Upper lobe of left lung (tissue), 4 donors: Measurements from ENCODE around the gene KAZN.

Experiments
- EP300 ChIP-seq, 4 donors: sonication (generic); formaldehyde crosslinking; IDR thresholded peaks; one replicate each; pipeline ENCODE4 v1.5.1; 2017; ENCODE audit warnings: antibody characterized with exemption in 4 of 4, control low read depth in 2 of 4
- POLR2A ChIP-seq, 4 donors: fragments of 450-650 bp; IDR thresholded peaks; one replicate each; pipeline ENCODE4 v1.5.1; 2016 to 2017; ENCODE audit warnings: antibody characterized with exemption in 4 of 4, mild to moderate bottlenecking in 2 of 4
- POLR2AphosphoS5 ChIP-seq, 2 donors: sonication (generic); formaldehyde crosslinking; IDR thresholded peaks; one replicate each; pipeline ENCODE4 v1.5.1; 2017; ENCODE audit warnings: antibody characterized with exemption in 2 of 2
- TF ChIP-seq, protein P1 (sequence below), 6 experiments: fragments of 450-650 bp in 4 of 6; fragments of 200-600 bp in 2 of 6; sonication (generic) in 2 of 6; IDR thresholded peaks; one replicate each; pipeline ENCODE4 v1.5.1; 2016 to 2019; ENCODE audit warnings: antibody characterized with exemption in 6 of 6

- no peak for TF ChIP-seq POLR2A (IDR thresholded peaks at IDR 0.05)
- TF ChIP-seq, protein P1, sequence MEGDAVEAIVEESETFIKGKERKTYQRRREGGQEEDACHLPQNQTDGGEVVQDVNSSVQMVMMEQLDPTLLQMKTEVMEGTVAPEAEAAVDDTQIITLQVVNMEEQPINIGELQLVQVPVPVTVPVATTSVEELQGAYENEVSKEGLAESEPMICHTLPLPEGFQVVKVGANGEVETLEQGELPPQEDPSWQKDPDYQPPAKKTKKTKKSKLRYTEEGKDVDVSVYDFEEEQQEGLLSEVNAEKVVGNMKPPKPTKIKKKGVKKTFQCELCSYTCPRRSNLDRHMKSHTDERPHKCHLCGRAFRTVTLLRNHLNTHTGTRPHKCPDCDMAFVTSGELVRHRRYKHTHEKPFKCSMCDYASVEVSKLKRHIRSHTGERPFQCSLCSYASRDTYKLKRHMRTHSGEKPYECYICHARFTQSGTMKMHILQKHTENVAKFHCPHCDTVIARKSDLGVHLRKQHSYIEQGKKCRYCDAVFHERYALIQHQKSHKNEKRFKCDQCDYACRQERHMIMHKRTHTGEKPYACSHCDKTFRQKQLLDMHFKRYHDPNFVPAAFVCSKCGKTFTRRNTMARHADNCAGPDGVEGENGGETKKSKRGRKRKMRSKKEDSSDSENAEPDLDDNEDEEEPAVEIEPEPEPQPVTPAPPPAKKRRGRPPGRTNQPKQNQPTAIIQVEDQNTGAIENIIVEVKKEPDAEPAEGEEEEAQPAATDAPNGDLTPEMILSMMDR (IDR thresholded peaks at IDR 0.05): no peak
- TF ChIP-seq EP300 (IDR thresholded peaks at IDR 0.05): no peak
- no peak for TF ChIP-seq POLR2AphosphoS5 (IDR thresholded peaks at IDR 0.05)
Observed at GRCh38 chr1:14937288-14937949, 338.9 kb downstream of the KAZN start.
